ENCODE measurements around the gene LTV1.
"Not testable (repeated sequence)": the region's sequence is repeated elsewhere in the genome, so short reads cannot be mapped to it uniquely, and the experiment has no call there.

The LTV1 gene

GRCh38 chr6:143863771-143864170 lies 20.6 kb downstream of the LTV1 start:
- TF ChIP-seq SUZ12 (IDR thresholded peaks at IDR 0.05; ENCODE audit: extremely low read depth, insufficient read depth, insufficient read length), result no peak
- no peak for TF ChIP-seq ZNF274 (IDR thresholded peaks at IDR 0.05; ENCODE audit: low read depth, low read length)
- no peak for TF ChIP-seq YY1 (IDR thresholded peaks at IDR 0.05; ENCODE audit: insufficient read depth, insufficient read length)
- peaks cover 62% of the 10 kb centered on the region for H3K36me3 ChIP-seq (ENCODE audit: insufficient read depth, insufficient read length, low read length)

DNA sequence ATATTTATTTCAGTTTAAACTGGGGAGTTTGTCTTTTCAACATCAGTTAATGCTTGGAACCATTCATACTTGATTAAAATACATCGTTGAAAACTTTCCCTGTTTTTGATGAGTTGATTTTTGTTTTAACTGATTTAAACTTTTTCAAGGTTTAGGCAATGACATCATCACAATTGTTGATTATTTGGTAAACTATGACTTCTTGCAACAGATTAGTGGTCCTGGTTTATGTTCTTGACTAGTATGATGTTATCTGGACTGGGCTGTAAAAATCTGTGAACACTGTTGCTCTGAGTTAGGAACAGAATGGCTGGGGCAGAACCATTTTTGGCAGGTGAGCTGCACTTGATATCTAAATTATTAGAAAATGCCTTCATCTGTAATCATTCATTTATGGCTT lies 21.1 kb downstream of the LTV1 start, which contains the start of gene ZC2HC1B:
Gene ZC2HC1B, plus strand, starts transcription at position 241 of the 400 bp plus-strand sequence. Its CDS starts 66 bp downstream, at position 307.
- H3K9me3 ChIP-seq (ENCODE audit: insufficient read depth, low read length), result no peaks in the 10 kb centered on the region
- no peak for DNase-seq (ENCODE audit: low read depth, low spot score)
- no peaks in the 10 kb centered on the region for H3K27me3 ChIP-seq (ENCODE audit: insufficient read depth, insufficient read length)
- H3K4me1 ChIP-seq (ENCODE audit: insufficient read depth, insufficient read length), result no peaks in the 10 kb centered on the region
- H3K4me3 ChIP-seq (ENCODE audit: insufficient read length, low read depth), result no peak within 1 kb of the TSS
- no peak within 1 kb of the TSS for H3K9ac ChIP-seq (ENCODE audit: insufficient read length, low read depth)
- TF ChIP-seq SUZ12 (IDR thresholded peaks at IDR 0.05; ENCODE audit: extremely low read depth, insufficient read depth, insufficient read length) (no peak), YY1 (IDR thresholded peaks at IDR 0.05; ENCODE audit: insufficient read depth, insufficient read length) (no peak), ZNF274 (IDR thresholded peaks at IDR 0.05; ENCODE audit: low read depth, low read length) (no peak)
- peaks cover 58% of the 10 kb centered on the region for H3K36me3 ChIP-seq (ENCODE audit: insufficient read depth, insufficient read length, low read length)

More at GRCh38 chr6:143863771-143864170, 20.6 kb downstream of the LTV1 start:
- H3K4me3 ChIP-seq (ENCODE audit: insufficient read length, low read depth), result no peak overlapping the region
- no peaks in the 10 kb centered on the region for H3K9me3 ChIP-seq (ENCODE audit: insufficient read depth, low read length)
- no peaks in the 10 kb centered on the region for H3K4me1 ChIP-seq (ENCODE audit: insufficient read depth, insufficient read length)
- no peak overlapping the region for H3K9ac ChIP-seq (ENCODE audit: insufficient read length, low read depth)
- DNase-seq (ENCODE audit: low read depth, low spot score), result no peak
- H3K27me3 ChIP-seq (ENCODE audit: insufficient read depth, insufficient read length), result no peaks in the 10 kb centered on the region

DNA sequence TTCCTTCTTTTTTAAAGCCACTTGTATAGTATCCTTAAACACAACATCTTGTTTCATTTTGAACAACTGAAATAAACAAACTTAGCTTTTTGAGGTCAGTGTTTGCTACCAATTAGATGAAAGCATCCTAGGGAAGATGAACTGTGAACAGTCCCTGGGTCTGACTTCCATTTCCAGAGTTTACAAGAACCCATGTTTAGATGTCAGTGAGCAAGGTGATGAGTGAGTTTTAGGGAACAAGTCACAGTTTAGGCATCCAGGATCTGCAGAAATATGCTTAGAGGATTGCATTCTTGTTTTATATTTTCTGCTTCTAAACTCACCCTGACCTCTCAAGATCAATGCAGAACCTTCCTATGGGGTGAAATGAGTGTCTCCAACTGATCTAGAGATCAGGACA lies 24.1 kb downstream of the LTV1 start:
- no peak for DNase-seq (ENCODE audit: low read depth, low spot score)
- no peak overlapping the region for H3K9ac ChIP-seq (ENCODE audit: insufficient read length, low read depth)
- H3K36me3 ChIP-seq (ENCODE audit: insufficient read depth, insufficient read length, low read length), result peaks cover 28% of the 10 kb centered on the region
- no peaks in the 10 kb centered on the region for H3K4me1 ChIP-seq (ENCODE audit: insufficient read depth, insufficient read length)
- no peaks in the 10 kb centered on the region for H3K9me3 ChIP-seq (ENCODE audit: insufficient read depth, low read length)
- H3K4me3 ChIP-seq (ENCODE audit: insufficient read length, low read depth), result no peak overlapping the region
- no peak for TF ChIP-seq YY1 (IDR thresholded peaks at IDR 0.05; ENCODE audit: insufficient read depth, insufficient read length)
- no peak for TF ChIP-seq SUZ12 (IDR thresholded peaks at IDR 0.05; ENCODE audit: extremely low read depth, insufficient read depth, insufficient read length)
- TF ChIP-seq ZNF274 (IDR thresholded peaks at IDR 0.05; ENCODE audit: low read depth, low read length), result no peak
- H3K27me3 ChIP-seq (ENCODE audit: insufficient read depth, insufficient read length), result no peaks in the 10 kb centered on the region

GRCh38 chr6:143868808-143869207 lies 25.7 kb downstream of the LTV1 start:
- not testable (repeated sequence) for H3K4me1 ChIP-seq (ENCODE audit: insufficient read depth, insufficient read length); H3K27me3 ChIP-seq (ENCODE audit: insufficient read depth, insufficient read length); H3K9ac ChIP-seq (ENCODE audit: insufficient read length, low read depth); H3K9me3 ChIP-seq (ENCODE audit: insufficient read depth, low read length); H3K4me3 ChIP-seq (ENCODE audit: insufficient read length, low read depth); DNase-seq (ENCODE audit: low read depth, low spot score)
- H3K36me3 ChIP-seq (ENCODE audit: insufficient read depth, insufficient read length, low read length), result peaks cover 12% of the 10 kb centered on the region

GRCh38 chr6:143871202-143871730 lies 28.1 kb downstream of the LTV1 start:
- not testable (repeated sequence) for H3K9me3 ChIP-seq (ENCODE audit: insufficient read depth, low read length); H3K36me3 ChIP-seq (ENCODE audit: insufficient read depth, insufficient read length, low read length); DNase-seq (ENCODE audit: low read depth, low spot score); H3K4me1 ChIP-seq (ENCODE audit: insufficient read depth, insufficient read length); H3K9ac ChIP-seq (ENCODE audit: insufficient read length, low read depth); H3K4me3 ChIP-seq (ENCODE audit: insufficient read length, low read depth); H3K27me3 ChIP-seq (ENCODE audit: insufficient read depth, insufficient read length)

DNA sequence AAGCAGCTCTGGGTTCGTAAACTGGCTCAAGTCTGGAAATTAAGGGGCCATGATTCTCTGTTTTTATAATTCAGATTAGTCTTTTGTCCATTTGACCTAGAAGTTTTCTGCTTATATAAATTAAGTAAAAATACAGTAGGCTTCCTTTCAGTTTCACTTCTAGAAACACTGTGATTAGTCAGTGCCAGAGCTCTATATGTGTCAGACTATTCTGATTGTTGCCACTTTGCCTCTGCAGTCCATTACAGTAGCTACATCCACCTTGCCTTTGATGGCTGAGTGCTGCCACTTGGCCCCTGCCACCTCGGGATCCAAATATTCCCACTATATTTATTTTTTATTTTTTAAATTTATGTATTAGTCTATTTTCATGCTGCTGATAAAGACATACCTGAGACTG lies 29.1 kb downstream of the LTV1 start:
- no peaks in the 10 kb centered on the region for H3K27me3 ChIP-seq (ENCODE audit: insufficient read depth, insufficient read length)
- no peak overlapping the region for H3K9ac ChIP-seq (ENCODE audit: insufficient read length, low read depth)
- H3K4me1 ChIP-seq (ENCODE audit: insufficient read depth, insufficient read length), result no peaks in the 10 kb centered on the region
- no peaks in the 10 kb centered on the region for H3K36me3 ChIP-seq (ENCODE audit: insufficient read depth, insufficient read length, low read length)
- H3K4me3 ChIP-seq (ENCODE audit: insufficient read length, low read depth), result no peak overlapping the region
- TF ChIP-seq YY1 (IDR thresholded peaks at IDR 0.05; ENCODE audit: insufficient read depth, insufficient read length), result no peak
- no peak for TF ChIP-seq SUZ12 (IDR thresholded peaks at IDR 0.05; ENCODE audit: extremely low read depth, insufficient read depth, insufficient read length)
- no peak for TF ChIP-seq ZNF274 (IDR thresholded peaks at IDR 0.05; ENCODE audit: low read depth, low read length)
- no peaks in the 10 kb centered on the region for H3K9me3 ChIP-seq (ENCODE audit: insufficient read depth, low read length)
- DNase-seq (ENCODE audit: low read depth, low spot score), result no peak

GRCh38 chr6:143873600-143873999 lies 30.5 kb downstream of the LTV1 start:
- H3K4me1 ChIP-seq (ENCODE audit: insufficient read depth, insufficient read length); H3K4me3 ChIP-seq (ENCODE audit: insufficient read length, low read depth); DNase-seq (ENCODE audit: low read depth, low spot score); H3K9me3 ChIP-seq (ENCODE audit: insufficient read depth, low read length); H3K36me3 ChIP-seq (ENCODE audit: insufficient read depth, insufficient read length, low read length); H3K27me3 ChIP-seq (ENCODE audit: insufficient read depth, insufficient read length); H3K9ac ChIP-seq (ENCODE audit: insufficient read length, low read depth): not testable (repeated sequence)

DNA sequence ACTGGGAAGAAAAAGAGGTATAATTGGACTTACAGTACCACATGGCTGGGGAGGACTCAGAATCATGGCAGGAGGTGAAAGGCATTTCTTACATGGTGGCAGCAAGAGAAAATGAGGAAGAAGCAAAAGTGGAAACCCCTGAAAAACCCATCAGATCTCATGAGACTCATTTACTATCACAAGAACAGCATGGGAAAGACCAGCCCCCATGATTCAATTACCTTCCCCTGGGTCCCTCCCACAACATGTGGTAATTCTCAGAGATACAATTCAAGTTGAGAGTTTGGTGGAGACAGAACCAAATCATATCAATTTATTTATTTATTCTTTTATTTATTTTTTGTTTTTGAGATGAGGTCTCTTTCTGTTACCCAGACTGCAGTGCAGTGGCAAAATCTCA lies 31.4 kb downstream of the LTV1 start:
- not testable (repeated sequence) for DNase-seq (ENCODE audit: low read depth, low spot score); H3K27me3 ChIP-seq (ENCODE audit: insufficient read depth, insufficient read length); H3K4me3 ChIP-seq (ENCODE audit: insufficient read length, low read depth); H3K36me3 ChIP-seq (ENCODE audit: insufficient read depth, insufficient read length, low read length); H3K4me1 ChIP-seq (ENCODE audit: insufficient read depth, insufficient read length); H3K9ac ChIP-seq (ENCODE audit: insufficient read length, low read depth); H3K9me3 ChIP-seq (ENCODE audit: insufficient read depth, low read length)
